GM19397 (cell line): ENCODE data around the gene PLXDC1.

Experiments
- ATAC-seq: cut with Tn5 transposase; IDR thresholded peaks from one replicate; pipeline ENCODE4 v1.9.1; 2021; ENCODE audit warnings: mild to moderate bottlenecking, moderate library complexity; ENCODE audit not compliant: unreplicated experiment

Gene PLXDC1

GRCh38 chr17:39099663-39100286, 51.7 kb downstream of the PLXDC1 start:
- no peak for ATAC-seq

GRCh38 chr17:39098588-39098987, 52.8 kb downstream of the PLXDC1 start:
- no peak for ATAC-seq

- ATAC-seq, result no peak
These were observed 53.9 kb downstream of the PLXDC1 start for GRCh38 chr17:39097537-39097936.

- ATAC-seq, result no peak
These were observed 54.3 kb downstream of the PLXDC1 start for GRCh38 chr17:39097150-39097519.

- ATAC-seq, result no peak
These were observed 54.8 kb downstream of the PLXDC1 start for GRCh38 chr17:39096508-39097149.

- ATAC-seq, result no peak
These were observed 56.1 kb downstream of the PLXDC1 start for GRCh38 chr17:39095309-39095686.

GRCh38 chr17:39094607-39095308, 56.7 kb downstream of the PLXDC1 start:
- no peak for ATAC-seq

GRCh38 chr17:39092692-39093230, 58.7 kb downstream of the PLXDC1 start:
- ATAC-seq, result no peak

- ATAC-seq, result no peak
These were observed 60.4 kb downstream of the PLXDC1 start for GRCh38 chr17:39090908-39091665.

GRCh38 chr17:39090400-39090799, 61.0 kb downstream of the PLXDC1 start:
- ATAC-seq, result no peak

GRCh38 chr17:39084558-39084957, 66.9 kb downstream of the PLXDC1 start:
- no peak for ATAC-seq

GRCh38 chr17:39083270-39083669, 68.2 kb downstream of the PLXDC1 start:
- no peak for ATAC-seq

- ATAC-seq, result no peak
These were observed 69.0 kb downstream of the PLXDC1 start for GRCh38 chr17:39082482-39082881.

- no peak for ATAC-seq
These were observed 69.6 kb downstream of the PLXDC1 start for GRCh38 chr17:39081851-39082250.

GRCh38 chr17:39080421-39081078, 70.9 kb downstream of the PLXDC1 start:
- no peak for ATAC-seq

- ATAC-seq, result no peak
These were observed 71.6 kb downstream of the PLXDC1 start for GRCh38 chr17:39079836-39080235.

- ATAC-seq, result no peak
These were observed 73.6 kb downstream of the PLXDC1 start for GRCh38 chr17:39077866-39078265.

GRCh38 chr17:39077252-39077651, 74.2 kb downstream of the PLXDC1 start:
- no peak for ATAC-seq

GRCh38 chr17:39074676-39075075, 76.8 kb downstream of the PLXDC1 start:
- no peak for ATAC-seq

- no peak for ATAC-seq
These were observed 77.5 kb downstream of the PLXDC1 start for GRCh38 chr17:39073916-39074315.

- no peak for ATAC-seq
These were observed 78.1 kb downstream of the PLXDC1 start for GRCh38 chr17:39073353-39073752.
